GM19239 (cell line): Measurements from ENCODE around the gene PLAU.

ENCODE experiments used
- DNase-seq: peaks from one replicate; pipeline ENCODE4 v3.0.0; 2011; ENCODE audit warnings: low spot score; ENCODE audit not compliant: insufficient read length
- FAIRE-seq: peaks from 2 replicates; lab custom pipeline; 2011; peaks lifted over from hg19 to GRCh38; lab: Jason Lieb, UNC

Gene PLAU

DNA sequence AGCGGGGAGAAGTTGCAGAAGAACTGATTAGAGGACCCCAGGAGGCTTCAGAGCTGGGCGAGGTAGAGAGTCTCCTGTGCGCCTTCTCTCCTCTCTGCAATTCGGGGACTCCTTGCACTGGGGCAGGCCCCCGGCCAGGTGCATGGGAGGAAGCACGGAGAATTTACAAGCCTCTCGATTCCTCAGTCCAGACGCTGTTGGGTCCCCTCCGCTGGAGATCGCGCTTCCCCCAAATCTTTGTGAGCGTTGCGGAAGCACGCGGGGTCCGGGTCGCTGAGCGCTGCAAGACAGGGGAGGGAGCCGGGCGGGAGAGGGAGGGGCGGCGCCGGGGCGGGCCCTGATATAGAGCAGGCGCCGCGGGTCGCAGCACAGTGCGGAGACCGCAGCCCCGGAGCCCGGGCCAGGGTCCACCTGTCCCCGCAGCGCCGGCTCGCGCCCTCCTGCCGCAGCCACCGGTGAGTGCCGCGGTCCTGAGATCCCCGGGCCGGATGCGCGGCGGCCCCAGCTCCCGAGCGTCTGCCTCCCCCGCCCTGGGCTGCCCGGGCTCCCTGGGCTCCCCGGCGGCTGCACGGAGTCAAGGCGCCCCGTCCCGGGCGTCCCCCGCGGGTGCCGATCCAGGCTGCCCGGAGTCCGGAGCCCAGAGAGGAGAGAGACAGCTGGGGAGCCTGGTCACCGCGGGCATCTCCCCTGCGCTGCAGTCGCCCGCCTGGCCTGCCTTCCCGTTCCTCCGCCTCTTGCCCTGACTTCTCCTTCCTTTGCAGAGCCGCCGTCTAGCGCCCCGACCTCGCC is at the start of gene PLAU:
PLAU (plus strand) TSS at position 369 of the 789 bp plus-strand sequence. CDS start 424 bp downstream, outside the sequence.
- FAIRE-seq (no peak), DNase-seq (peak; percentile 33)

DNA sequence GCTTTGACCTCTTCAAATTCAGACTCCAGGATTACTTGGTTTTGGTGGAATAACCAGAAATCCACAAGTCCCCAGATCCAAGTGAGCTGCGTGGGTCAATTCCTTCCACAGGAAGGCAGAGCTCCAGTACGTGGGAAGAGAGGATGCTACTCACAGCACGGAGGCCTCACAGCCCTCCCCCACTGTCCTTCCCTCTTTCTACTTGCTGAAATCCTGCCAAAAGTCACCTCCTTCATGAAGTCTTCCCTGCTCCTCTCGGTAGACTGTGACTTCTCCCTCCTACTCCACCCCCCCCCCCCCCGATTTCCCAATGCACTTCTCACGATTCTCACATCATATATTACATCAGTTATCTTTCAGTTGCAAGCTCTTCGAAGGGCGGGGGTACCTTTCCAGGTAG is 48.9 kb upstream of the PLAU start:
- FAIRE-seq = no peak
- no peak for DNase-seq

- no peak for DNase-seq
- FAIRE-seq = no peak
Measured at GRCh38 chr10:73863039-73863817, 47.7 kb upstream of the PLAU start.

DNA sequence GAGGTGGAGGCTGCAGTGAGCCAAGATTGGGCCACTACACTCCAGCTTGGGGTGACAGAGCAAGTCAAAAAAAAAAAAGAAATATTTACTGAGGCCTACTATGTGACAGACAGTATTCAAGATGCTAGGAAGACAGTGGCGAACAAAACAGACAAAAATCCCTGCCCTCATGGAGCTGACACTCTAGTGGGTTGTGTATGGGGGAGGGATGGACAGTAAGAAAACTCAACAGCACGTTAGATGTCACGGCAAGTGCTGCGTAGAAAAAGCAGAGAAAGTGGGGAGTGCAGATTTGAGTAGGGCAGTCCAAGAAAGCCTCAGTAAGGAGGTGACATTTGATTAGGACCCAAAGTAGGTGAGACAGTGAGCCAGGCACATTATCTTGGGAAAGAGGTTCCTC is 46.7 kb upstream of the PLAU start:
- FAIRE-seq (no peak), DNase-seq (no peak)

DNA sequence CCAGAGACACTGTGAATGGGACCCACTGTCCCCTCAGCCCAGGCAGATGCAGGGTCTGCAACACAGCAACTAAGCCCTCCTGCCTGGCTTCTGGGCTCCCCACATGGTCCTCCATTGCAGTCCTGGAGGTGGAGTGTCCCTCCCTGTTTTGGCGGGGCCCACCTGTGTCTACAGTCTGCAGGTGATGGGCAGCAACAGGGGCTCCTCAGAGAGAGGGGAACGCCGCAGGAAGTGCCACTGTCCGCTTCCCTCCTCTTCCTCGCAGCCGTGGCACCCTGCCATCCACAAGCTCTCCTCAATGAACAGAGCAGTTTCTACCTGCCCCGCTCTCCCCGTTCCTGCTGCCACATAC is 45.8 kb upstream of the PLAU start:
- no peak for FAIRE-seq
- DNase-seq = no peak

DNA sequence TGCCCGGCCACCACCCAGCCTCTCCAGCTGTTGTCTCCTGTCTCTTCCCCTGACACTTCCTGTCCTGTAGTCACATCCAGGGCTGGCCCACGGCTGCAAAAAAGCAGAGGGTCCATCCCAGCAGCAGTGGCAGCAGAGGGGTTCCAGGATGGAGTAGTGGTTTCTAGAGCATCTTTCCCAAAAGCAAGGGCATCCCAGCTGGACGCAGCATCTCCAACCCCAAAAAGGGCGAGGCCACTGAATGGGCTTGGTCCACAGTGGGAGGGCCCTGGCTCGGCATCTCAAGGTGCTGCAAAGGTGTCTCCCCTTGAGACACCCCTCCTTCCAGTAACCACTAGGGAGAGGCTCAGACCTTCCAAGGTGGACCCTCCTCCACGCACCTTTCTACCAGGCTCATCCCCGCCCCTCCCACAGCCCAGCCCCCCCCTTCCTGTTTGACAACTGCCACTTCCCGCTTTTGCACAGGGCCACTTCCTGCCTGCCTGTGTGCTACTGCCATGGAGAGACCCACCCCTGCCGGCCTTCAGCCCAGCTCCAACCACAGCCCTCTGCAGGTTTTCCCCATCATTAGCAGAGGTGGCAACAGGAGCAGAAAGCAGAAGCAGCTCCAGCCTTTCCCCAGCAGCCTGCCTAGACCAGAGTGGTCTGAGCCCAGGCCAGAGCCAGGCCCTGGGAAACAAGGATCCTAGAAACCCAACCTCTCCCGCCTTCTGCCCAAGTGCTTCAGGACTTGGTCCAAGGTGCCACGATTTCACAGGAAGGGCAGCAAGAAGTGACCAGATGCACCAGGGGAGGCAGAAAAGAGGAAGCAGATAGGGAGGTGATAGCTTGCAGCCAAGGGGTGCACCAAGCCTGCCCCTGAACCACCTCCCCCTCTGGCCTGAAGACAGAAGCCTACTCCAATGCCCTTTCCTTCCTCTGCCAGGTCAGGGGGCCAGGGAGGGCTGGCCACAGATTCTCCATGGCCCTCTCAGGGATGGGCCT is 45.2 kb upstream of the PLAU start:
- FAIRE-seq (peak; percentile 95), DNase-seq (peak; percentile 71)

GRCh38 chr10:73866621-73867020 is 44.3 kb upstream of the PLAU start:
- FAIRE-seq (no peak), DNase-seq (no peak)

GRCh38 chr10:73867126-73867807 is 43.7 kb upstream of the PLAU start:
- FAIRE-seq = no peak
- DNase-seq = no peak

DNA sequence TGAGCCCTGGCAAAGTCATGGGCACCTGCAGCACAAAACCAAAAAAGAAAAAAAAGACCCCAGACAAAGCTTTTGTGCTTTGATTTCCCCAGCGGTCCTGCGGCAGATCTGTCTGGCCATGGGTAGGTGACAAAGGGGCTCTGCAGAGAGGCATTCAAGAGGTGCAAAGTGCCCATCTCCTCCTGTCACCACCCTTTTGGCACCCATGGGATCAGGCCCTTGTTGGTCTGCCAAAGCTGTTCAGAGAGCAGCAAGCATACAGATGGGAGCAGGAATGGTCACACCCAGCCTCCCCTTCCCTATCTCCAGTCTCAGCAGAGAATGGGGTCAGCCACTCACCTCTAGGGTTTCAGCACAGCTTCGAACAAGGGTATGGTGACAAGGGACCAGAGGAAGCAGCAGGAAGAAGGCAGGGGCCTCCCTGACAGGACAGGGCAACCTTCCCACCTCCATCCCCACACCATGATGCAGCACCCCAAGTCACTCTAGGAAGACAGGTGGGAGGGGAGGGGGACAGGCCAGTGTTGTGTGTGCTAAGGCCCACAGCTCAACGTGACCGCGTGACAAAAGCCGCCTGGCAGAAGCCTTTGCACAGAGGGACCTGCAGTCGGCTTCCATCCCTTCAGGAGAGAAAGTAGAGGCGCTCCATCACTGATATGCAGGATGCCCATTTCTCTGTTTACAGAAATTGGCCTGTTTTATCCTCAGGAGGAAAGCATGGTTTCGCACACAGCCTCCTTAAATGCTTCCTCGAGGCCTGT is 42.9 kb upstream of the PLAU start:
- DNase-seq = no peak
- FAIRE-seq = no peak

- FAIRE-seq (no peak), DNase-seq (no peak)
Measured at GRCh38 chr10:73868655-73869195, 42.2 kb upstream of the PLAU start.

DNA sequence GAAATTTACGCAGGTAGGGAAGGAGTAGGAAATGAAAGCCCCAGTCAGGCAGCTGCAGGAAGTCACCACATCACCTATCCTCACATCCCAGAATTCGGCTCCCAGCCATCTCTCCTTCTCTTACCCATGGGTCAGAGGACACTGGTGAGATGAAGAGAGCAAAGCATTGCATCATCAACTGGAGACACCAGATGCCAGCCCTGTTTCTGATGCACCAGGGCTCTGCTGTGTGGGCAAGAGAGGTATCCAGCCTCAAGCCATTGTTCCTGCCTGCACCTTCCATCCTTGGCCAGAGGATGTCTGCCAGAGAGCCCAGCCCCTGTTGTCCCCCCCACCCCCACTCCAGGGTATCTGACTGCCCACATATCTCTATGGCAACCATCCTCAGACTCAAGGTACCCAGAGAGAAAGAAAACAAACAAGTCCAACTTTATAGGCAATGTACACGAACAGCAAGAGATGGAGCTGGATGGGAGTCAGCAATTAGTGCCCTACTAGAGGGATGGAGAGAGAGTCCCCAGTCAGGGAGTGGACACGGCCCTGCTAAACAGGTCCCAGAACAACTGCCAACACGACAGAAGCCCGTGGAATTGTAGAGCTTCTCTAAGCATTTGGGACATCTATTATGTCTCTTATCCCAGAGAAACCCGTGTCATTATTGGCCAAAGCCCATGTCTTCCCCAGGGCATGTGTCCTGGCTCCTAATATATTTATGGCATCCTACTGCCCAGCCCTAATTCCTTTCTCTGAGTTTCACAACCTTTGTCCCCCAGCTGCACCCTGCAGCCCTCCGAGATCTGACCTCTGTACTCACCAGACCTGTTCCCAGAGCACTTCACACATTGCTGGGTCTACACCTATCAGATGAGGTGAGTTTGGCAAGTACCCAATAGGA is 39.4 kb upstream of the PLAU start:
- DNase-seq = no peak
- no peak for FAIRE-seq

DNA sequence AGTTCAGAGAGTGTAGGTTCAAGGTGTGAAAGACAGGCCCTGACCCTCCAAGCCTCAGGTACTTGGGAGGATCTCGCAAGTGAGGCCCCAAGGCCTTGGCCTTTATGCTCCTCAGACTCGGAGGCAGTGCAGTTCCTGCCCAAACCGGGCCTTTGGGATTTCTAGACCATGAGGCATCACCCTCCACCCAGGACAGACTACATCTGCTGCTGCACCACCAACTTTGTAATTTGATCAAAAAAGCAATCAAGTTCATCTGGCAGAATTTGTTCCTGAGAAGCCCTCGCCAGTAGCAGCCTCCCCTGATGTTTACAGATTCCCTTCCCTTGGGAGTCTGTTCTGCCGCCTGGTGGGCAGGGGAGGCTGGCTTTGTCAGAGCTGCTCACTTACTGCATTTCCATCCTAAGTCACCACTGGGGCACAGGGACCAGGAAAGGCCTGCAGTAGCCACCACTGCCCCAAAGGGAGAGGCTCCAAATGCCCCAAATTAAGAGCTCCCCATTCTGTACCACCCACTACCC is 38.7 kb upstream of the PLAU start:
- DNase-seq = no peak
- FAIRE-seq = no peak

- no peak for DNase-seq
- FAIRE-seq = no peak
Measured at GRCh38 chr10:73873142-73873837, 37.6 kb upstream of the PLAU start.

DNA sequence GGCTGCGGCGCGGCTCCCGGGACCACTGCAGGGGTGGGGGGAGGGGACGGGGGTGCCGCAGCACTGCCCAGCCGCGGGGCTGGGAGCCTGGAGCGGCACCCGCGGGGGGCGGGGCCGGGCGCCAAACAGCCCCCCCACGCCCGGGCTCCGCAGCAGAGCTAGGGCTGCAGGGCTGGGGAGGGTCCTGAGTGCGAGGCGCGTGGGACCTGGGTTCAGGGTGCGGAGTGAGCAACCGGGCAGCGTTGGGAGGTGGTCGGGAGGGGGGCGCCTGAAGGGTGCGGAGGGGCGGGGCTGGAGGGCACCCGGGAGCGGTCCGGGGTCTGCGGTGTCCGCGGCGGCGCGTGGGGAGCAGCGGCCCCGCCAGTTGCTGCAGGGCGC is 37.1 kb upstream of the PLAU start:
- DNase-seq = peak; percentile 39
- FAIRE-seq = no peak

DNA sequence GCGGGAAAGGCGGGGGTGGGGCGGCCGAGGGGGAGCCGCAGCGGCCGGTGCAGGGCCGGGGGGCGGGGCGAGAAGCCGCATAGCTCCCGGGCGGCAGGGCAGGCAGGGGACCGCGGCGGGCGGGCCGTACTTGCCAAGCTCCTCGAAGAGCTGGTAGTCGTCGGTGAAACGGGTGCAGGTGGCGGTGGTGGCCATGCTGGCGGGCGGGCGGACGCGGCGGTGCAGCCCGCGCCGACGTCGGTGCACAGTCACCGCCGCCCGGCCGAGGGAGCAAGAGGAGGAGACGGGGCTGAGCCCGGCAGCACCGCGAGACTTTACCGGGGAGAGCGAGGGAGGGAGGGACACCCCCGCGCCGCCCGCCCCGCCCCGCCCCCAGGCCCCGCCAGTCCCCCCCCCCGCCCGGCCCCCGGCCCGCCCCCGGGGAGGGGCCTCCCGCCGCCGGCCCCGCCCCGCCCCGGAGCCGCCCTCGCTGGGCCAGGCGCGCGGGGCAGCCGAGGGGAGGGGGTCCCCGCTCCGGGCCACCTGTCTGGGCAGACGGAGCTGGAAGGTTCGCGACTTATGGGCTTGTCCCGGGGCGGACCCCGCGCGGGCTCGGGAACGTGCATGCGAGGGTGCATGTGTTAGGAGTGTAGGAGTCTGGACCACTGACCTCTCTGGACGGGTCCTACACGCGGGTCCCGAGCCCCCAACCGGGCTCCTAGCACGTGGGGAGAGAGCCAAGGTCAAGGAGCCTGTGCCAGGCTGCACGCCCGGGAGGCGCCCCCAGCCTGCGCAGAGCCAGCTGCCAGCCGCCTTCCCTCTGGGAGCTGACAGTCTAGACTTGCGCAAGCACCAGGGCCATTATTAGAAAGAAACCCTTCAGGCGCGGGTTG is 36.4 kb upstream of the PLAU start, which contains the start of gene CAMK2G:
CAMK2G (minus strand) TSS at position 289 of the 872 bp plus-strand sequence; CDS start at position 195, 94 bp downstream.
- DNase-seq (peak; percentile 99), FAIRE-seq (no peak)

GRCh38 chr10:73875139-73875475 is 35.8 kb upstream of the PLAU start:
- FAIRE-seq = peak; percentile 84
- peak; percentile 42 for DNase-seq
